Endodermal cell (in vitro differentiated cells): ENCODE measurements around the gene TMEM158. TPM values are rescaled to one million over a fixed set of nuclear protein-coding genes. Genes with fewer than 3 reads are reported as not detected.

Experiments used
- DNase-seq: peaks from one replicate; pipeline ENCODE4 v3.0.0-alpha.2; 2017
- H3K27ac ChIP-seq: 2 replicates; pipeline ENCODE4 v1.5.1; 2013; ENCODE audit warnings: mild to moderate bottlenecking, low read depth, low read length, moderate library complexity
- H3K27me3 ChIP-seq: 2 replicates; pipeline ENCODE4 v1.6.1; 2013; ENCODE audit warnings: mild to moderate bottlenecking, low read length, moderate library complexity; ENCODE audit not compliant: insufficient read depth, control insufficient read depth, poor library complexity, severe bottlenecking
- H3K36me3 ChIP-seq: 2 replicates; pipeline ENCODE4 v1.7.0; 2013; ENCODE audit warnings: mild to moderate bottlenecking, low read length, moderate library complexity; ENCODE audit not compliant: control insufficient read depth, insufficient read depth
- H3K4me1 ChIP-seq: one replicate; pipeline ENCODE4 v1.7.0; 2013; ENCODE audit warnings: low read length; ENCODE audit not compliant: control insufficient read depth, insufficient read depth
- H3K4me3 ChIP-seq: 2 replicates; pipeline ENCODE4 v1.5.1; 2013; ENCODE audit warnings: mild to moderate bottlenecking, low read length, moderate library complexity
- H3K9ac ChIP-seq: 2 replicates; pipeline ENCODE4 v1.6.1; 2013; ENCODE audit warnings: mild to moderate bottlenecking, low read length, moderate library complexity; ENCODE audit not compliant: poor library complexity, severe bottlenecking; ENCODE audit errors: extremely low read depth
- H3K9me3 ChIP-seq: 2 replicates; pipeline ENCODE4 v1.6.1; 2013; ENCODE audit warnings: mild to moderate bottlenecking, low read length, moderate library complexity; ENCODE audit not compliant: control insufficient read depth
- H3K27ac Mint-ChIP-seq: 2 replicates; pipeline ENCODE4 v1.8.0; 2020; ENCODE audit warnings: mixed read lengths
- H3K27me3 Mint-ChIP-seq: 2 replicates; pipeline ENCODE4 v1.8.0; 2021; ENCODE audit warnings: mild to moderate bottlenecking, mixed read lengths; ENCODE audit not compliant: insufficient read depth
- H3K36me3 Mint-ChIP-seq: 2 replicates; pipeline ENCODE4 v1.8.0; 2020; ENCODE audit warnings: low read depth, mixed read lengths
- H3K4me1 Mint-ChIP-seq: 2 replicates; pipeline ENCODE4 v1.8.0; 2020; ENCODE audit warnings: mixed read lengths
- H3K4me3 Mint-ChIP-seq: 2 replicates; pipeline ENCODE4 v1.8.0; 2020; ENCODE audit warnings: mild to moderate bottlenecking, moderate library complexity, mixed read lengths
- H3K9me3 Mint-ChIP-seq: 2 replicates; pipeline ENCODE4 v1.8.0; 2020; ENCODE audit warnings: mild to moderate bottlenecking, mixed read lengths
- WGBS, 2 experiments: methylation state at CpG; one replicate each; pipeline versions ENCODE4 v1.1.5 to v1.1.7; 2013; ENCODE audit warnings: missing lambda C conversion rate in 2 of 2, mixed read lengths in 1 of 2; ENCODE audit not compliant: insufficient coverage in 1 of 2, insufficient read length in 1 of 2; 5-methylcytosine and 5-hydroxymethylcytosine counted together
- total RNA-seq, 2 donors: library from RNA; stranded (reverse); fragmentation: NEBNext Ultra II Directional in 1 of 2; extraction: Animal tissue kit (Norgen Biotek cat#: 25700) in 1 of 2; gene quantifications; 2 replicates in 1 of 2; 3 replicates in 1 of 2; pipeline ENCODE4 v1.2.1, GENCODE V29; 2021
- TF ChIP-seq, protein P1 (sequence below): fragments of 200-600 bp; sonication (generic); conservative IDR thresholded peaks from 2 replicates; pipeline ENCODE4 v1.5.0; 2021; ENCODE audit warnings: antibody characterized with exemption, mild to moderate bottlenecking

TMEM158 gene
- total RNA-seq, 2 donors from 2014 or later = 0.31 to 5.5 TPM

- Mint-ChIP-seq H3K27ac (no peak overlapping the region), H3K36me3 (no peaks in the 10 kb centered on the region), H3K4me1 (no peaks in the 10 kb centered on the region), H3K9me3 (no peaks in the 10 kb centered on the region), H3K27me3 (peaks cover 84% of the 10 kb centered on the region), H3K4me3 (no peak overlapping the region)
- 88 to 100% methylated on average over 1 of the region's 1 CpG for WGBS, 2 experiments
- peaks cover 45% of the 10 kb centered on the region for H3K27me3 ChIP-seq
- no peak overlapping the region for H3K9ac ChIP-seq
- no peak for DNase-seq
- no peak overlapping the region for H3K4me3 ChIP-seq
- H3K4me1 ChIP-seq = no peaks in the 10 kb centered on the region
- no peaks in the 10 kb centered on the region for H3K9me3 ChIP-seq
- TF ChIP-seq, protein P1, sequence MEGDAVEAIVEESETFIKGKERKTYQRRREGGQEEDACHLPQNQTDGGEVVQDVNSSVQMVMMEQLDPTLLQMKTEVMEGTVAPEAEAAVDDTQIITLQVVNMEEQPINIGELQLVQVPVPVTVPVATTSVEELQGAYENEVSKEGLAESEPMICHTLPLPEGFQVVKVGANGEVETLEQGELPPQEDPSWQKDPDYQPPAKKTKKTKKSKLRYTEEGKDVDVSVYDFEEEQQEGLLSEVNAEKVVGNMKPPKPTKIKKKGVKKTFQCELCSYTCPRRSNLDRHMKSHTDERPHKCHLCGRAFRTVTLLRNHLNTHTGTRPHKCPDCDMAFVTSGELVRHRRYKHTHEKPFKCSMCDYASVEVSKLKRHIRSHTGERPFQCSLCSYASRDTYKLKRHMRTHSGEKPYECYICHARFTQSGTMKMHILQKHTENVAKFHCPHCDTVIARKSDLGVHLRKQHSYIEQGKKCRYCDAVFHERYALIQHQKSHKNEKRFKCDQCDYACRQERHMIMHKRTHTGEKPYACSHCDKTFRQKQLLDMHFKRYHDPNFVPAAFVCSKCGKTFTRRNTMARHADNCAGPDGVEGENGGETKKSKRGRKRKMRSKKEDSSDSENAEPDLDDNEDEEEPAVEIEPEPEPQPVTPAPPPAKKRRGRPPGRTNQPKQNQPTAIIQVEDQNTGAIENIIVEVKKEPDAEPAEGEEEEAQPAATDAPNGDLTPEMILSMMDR = no peak
- no peaks in the 10 kb centered on the region for H3K36me3 ChIP-seq
- no peak overlapping the region for H3K27ac ChIP-seq
These were observed 23.3 kb upstream of the TMEM158 start for GRCh38 chr3:45249391-45249790.

- WGBS, 2 experiments = 96 to 100% methylated on average over 1 to 3 of the region's 3 CpGs
- H3K4me1 ChIP-seq = no peaks in the 10 kb centered on the region
- H3K36me3 Mint-ChIP-seq = no peaks in the 10 kb centered on the region
- no peak overlapping the region for H3K27ac Mint-ChIP-seq
- no peaks in the 10 kb centered on the region for H3K36me3 ChIP-seq
- peaks cover 77% of the 10 kb centered on the region for H3K27me3 ChIP-seq
- H3K9me3 ChIP-seq = no peaks in the 10 kb centered on the region
- TF ChIP-seq, protein P1 = no peak
- DNase-seq = no peak
- H3K4me3 Mint-ChIP-seq = no peak overlapping the region
- H3K4me3 ChIP-seq = no peak overlapping the region
- H3K27ac ChIP-seq = no peak overlapping the region
- H3K9ac ChIP-seq = no peak overlapping the region
- peaks cover 4% of the 10 kb centered on the region for H3K4me1 Mint-ChIP-seq
- H3K27me3 Mint-ChIP-seq = peaks cover 97% of the 10 kb centered on the region
- H3K9me3 Mint-ChIP-seq = no peaks in the 10 kb centered on the region
These were observed 20.2 kb upstream of the TMEM158 start for GRCh38 chr3:45246241-45246640.

DNA sequence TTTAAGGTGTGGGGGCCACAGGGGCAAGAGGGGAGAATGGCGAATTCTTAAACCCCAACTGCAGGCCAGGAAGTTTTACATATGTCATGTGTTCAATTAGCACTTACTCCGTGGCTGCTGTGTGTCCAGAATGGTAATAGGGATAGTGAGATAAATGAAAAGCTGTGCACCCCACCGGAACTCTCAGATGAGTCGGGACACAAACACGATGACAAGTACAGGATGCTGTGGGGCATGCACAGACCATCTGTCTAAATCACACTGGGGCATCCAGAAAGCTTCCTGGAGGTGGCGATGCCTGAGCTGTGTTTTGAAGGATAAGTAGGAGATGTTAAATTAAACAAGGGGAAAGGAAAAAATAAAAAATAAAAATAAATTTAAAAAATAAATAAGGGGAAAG is 18.3 kb upstream of the TMEM158 start:
- Mint-ChIP-seq H3K27me3 (peaks cover 99% of the 10 kb centered on the region), H3K9me3 (peaks cover 2% of the 10 kb centered on the region), H3K27ac (no peak overlapping the region), H3K4me3 (no peak overlapping the region), H3K36me3 (no peaks in the 10 kb centered on the region), H3K4me1 (peaks cover 13% of the 10 kb centered on the region)
- Histone ChIP-seq H3K4me3 (no peak overlapping the region), H3K9ac (no peak overlapping the region), H3K4me1 (no peaks in the 10 kb centered on the region), H3K27me3 (peaks cover 82% of the 10 kb centered on the region), H3K36me3 (no peaks in the 10 kb centered on the region), H3K27ac (no peak overlapping the region), H3K9me3 (peaks cover 5% of the 10 kb centered on the region)
- DNase-seq = no peak
- WGBS, 2 experiments = 84 to 88% methylated on average over 4 to 6 of the region's 6 CpGs
- TF ChIP-seq, protein P1 = no peak
